ENCODE data around the gene ZNF532.

ZNF532 gene

GRCh38 chr18:58967751-58968254, 103.1 kb downstream of the ZNF532 start:
- no peak for TF ChIP-seq CTCF (IDR thresholded peaks at IDR 0.05; ENCODE audit: low read depth, low read length)
- no peak for DNase-seq (ENCODE audit: extremely low read depth, low read depth)

GRCh38 chr18:58970943-58971790, 106.5 kb downstream of the ZNF532 start:
- no peak for DNase-seq (ENCODE audit: extremely low read depth, low read depth)
- TF ChIP-seq CTCF (IDR thresholded peaks at IDR 0.05; ENCODE audit: low read depth, low read length) = no peak

GRCh38 chr18:58975296-58975695, 110.6 kb downstream of the ZNF532 start:
- DNase-seq (ENCODE audit: extremely low read depth, low read depth) = no peak
- no peak for TF ChIP-seq CTCF (IDR thresholded peaks at IDR 0.05; ENCODE audit: low read depth, low read length)

- TF ChIP-seq CTCF (IDR thresholded peaks at IDR 0.05; ENCODE audit: low read depth, low read length) = no peak
- DNase-seq (ENCODE audit: extremely low read depth, low read depth) = no peak
Measured at GRCh38 chr18:58975781-58976180, 111.1 kb downstream of the ZNF532 start.

- no peak for DNase-seq (ENCODE audit: extremely low read depth, low read depth)
- TF ChIP-seq CTCF (IDR thresholded peaks at IDR 0.05; ENCODE audit: low read depth, low read length) = no peak
Measured at GRCh38 chr18:58977223-58977622, 112.5 kb downstream of the ZNF532 start.

- TF ChIP-seq CTCF (IDR thresholded peaks at IDR 0.05; ENCODE audit: low read depth, low read length) = no peak
- DNase-seq (ENCODE audit: extremely low read depth, low read depth) = no peak
Measured at GRCh38 chr18:58977801-58978200, 113.1 kb downstream of the ZNF532 start.

GRCh38 chr18:58978916-58979315, 114.2 kb downstream of the ZNF532 start:
- no peak for TF ChIP-seq CTCF (IDR thresholded peaks at IDR 0.05; ENCODE audit: low read depth, low read length)
- DNase-seq (ENCODE audit: extremely low read depth, low read depth) = no peak

Measured in AG09319 (cell line).